H1 (cell line): ENCODE data around the gene PRSS21. TPM values are rescaled to one million over a fixed set of nuclear protein-coding genes. Genes with fewer than 3 reads are reported as not detected.

ENCODE experiments used
- MAX ChIP-seq: IDR thresholded peaks from 2 replicates; pipeline ENCODE4 v1.6.1; 2012; ENCODE audit warnings: inconsistent platforms
- polyA plus RNA-seq, 7 experiments: library from polyadenylated mRNA; depleted of rRNA in 3 of 7; stranded (reverse) in 5 of 7; unstranded in 2 of 7; fragments of >200 nt in 5 of 7; fragments of 200-250 nt in 2 of 7; gene quantifications; 1 replicate in 5 of 7; 2 replicates in 1 of 7; 4 replicates in 1 of 7; pipeline versions ENCODE4 v1.2.1 to v1.2.3, GENCODE V29; 2011 to 2013; ENCODE audit warnings: missing spikeins in 2 of 7, mixed read lengths in 2 of 7
- total RNA-seq: library from RNA; stranded (reverse); fragmentation: NEBNext Ultra II Directional; extraction: Animal tissue kit (Norgen Biotek cat#: 25700); gene quantifications from 2 replicates; pipeline ENCODE4 v1.2.1, GENCODE V29; 2021

The PRSS21 gene
- total and polyA plus RNA-seq, 2 of the 8 experiments (the other 6 are each of a cell fraction or from before 2014, with no cell fraction given) = 0.76 to 1.0 TPM

GRCh38 chr16:2825906-2826305 is 8.9 kb downstream of the PRSS21 start (continued):
- no peak for TF ChIP-seq MAX
- TF ChIP-seq, all 59 proteins: peak for 0
